Activated CD4-positive, alpha-beta T cell treated with anti-CD3 and anti-CD28 coated beads for 24 hours (primary cell): ENCODE results near the gene CRYBB3.

ENCODE experiments used
- DNase-seq, 2 donors: peaks; one replicate each; pipeline ENCODE4 v3.0.0-alpha.2; 2020; ENCODE audit warnings: low read depth in 2 of 2

The CRYBB3 gene

GRCh38 chr22:25199731-25200520 is at the start of gene CRYBB3:
Gene CRYBB3 (plus strand): TSS chr22:25199858. CDS start chr22:25201397, 1,539 bp downstream.
- no peak for DNase-seq

- no peak for DNase-seq
These were observed 45.5 kb upstream of the CRYBB3 start for GRCh38 chr22:25153961-25154666.

GRCh38 chr22:25154667-25154999 is 45.0 kb upstream of the CRYBB3 start:
- no peak for DNase-seq

- DNase-seq = no peak
These were observed 42.9 kb upstream of the CRYBB3 start for GRCh38 chr22:25156736-25157135.

GRCh38 chr22:25159028-25159427 is 40.6 kb upstream of the CRYBB3 start:
- DNase-seq = no peak

GRCh38 chr22:25160120-25160996 is 39.3 kb upstream of the CRYBB3 start:
- DNase-seq = no peak

- DNase-seq = no peak
These were observed 38.4 kb upstream of the CRYBB3 start for GRCh38 chr22:25161017-25161915.

GRCh38 chr22:25161916-25162530 is 37.6 kb upstream of the CRYBB3 start:
- DNase-seq = no peak

GRCh38 chr22:25162561-25162960 is 37.1 kb upstream of the CRYBB3 start:
- DNase-seq = no peak

- no peak for DNase-seq
These were observed 33.9 kb upstream of the CRYBB3 start for GRCh38 chr22:25165785-25166184.

- no peak for DNase-seq
These were observed 33.2 kb upstream of the CRYBB3 start for GRCh38 chr22:25166266-25167040.

GRCh38 chr22:25167082-25167481 is 32.6 kb upstream of the CRYBB3 start:
- no peak for DNase-seq

- DNase-seq = no peak
These were observed 31.6 kb upstream of the CRYBB3 start for GRCh38 chr22:25167834-25168601.

GRCh38 chr22:25169278-25170031 is 30.2 kb upstream of the CRYBB3 start:
- DNase-seq = no peak

- DNase-seq = no peak
These were observed 29.2 kb upstream of the CRYBB3 start for GRCh38 chr22:25170426-25170980.

GRCh38 chr22:25172153-25172552 is 27.5 kb upstream of the CRYBB3 start:
- peak; percentile 7 to 9 for DNase-seq

GRCh38 chr22:25174156-25174887 is 25.3 kb upstream of the CRYBB3 start:
- no peak for DNase-seq
